Trophoblast cell (in vitro differentiated cells and primary cell): ENCODE data around the gene USO1.

Experiments
- DNase-seq, 2 donors: peaks; one replicate each; pipeline ENCODE4 v3.0.0-alpha.2; 2016
- H2AFZ ChIP-seq: 2 replicates; pipeline ENCODE4 v1.6.1; 2013; ENCODE audit warnings: low read length, moderate library complexity, mild to moderate bottlenecking; ENCODE audit not compliant: insufficient read depth, poor library complexity
- H2AK5ac ChIP-seq: 2 replicates; pipeline ENCODE4 v1.6.1; 2013; ENCODE audit warnings: mild to moderate bottlenecking, low read length
- H2BK120ac ChIP-seq: 2 replicates; pipeline ENCODE4 v1.6.1; 2013; ENCODE audit warnings: low read length, mild to moderate bottlenecking, moderate library complexity; ENCODE audit not compliant: insufficient read depth, poor library complexity
- H2BK12ac ChIP-seq: 2 replicates; pipeline ENCODE4 v1.6.1; 2013; ENCODE audit warnings: mild to moderate bottlenecking, low read length, moderate library complexity
- H2BK5ac ChIP-seq: 2 replicates; pipeline ENCODE4 v1.6.1; 2013; ENCODE audit warnings: low read length, low read depth, moderate library complexity, mild to moderate bottlenecking; ENCODE audit not compliant: poor library complexity
- H3K14ac ChIP-seq: 2 replicates; pipeline ENCODE4 v1.6.1; 2013; ENCODE audit warnings: mild to moderate bottlenecking, low read length
- H3K18ac ChIP-seq: 2 replicates; pipeline ENCODE4 v1.6.1; 2013; ENCODE audit warnings: mild to moderate bottlenecking, low read length
- H3K23ac ChIP-seq: 2 replicates; pipeline ENCODE4 v1.6.1; 2013; ENCODE audit warnings: low read length
- H3K27ac ChIP-seq: 2 replicates; pipeline ENCODE4 v1.5.1; 2013; ENCODE audit warnings: low read depth, mild to moderate bottlenecking, inconsistent platforms, low read length, moderate library complexity
- H3K27me3 ChIP-seq: 2 replicates; pipeline ENCODE4 v1.6.1; 2013; ENCODE audit warnings: inconsistent platforms, mild to moderate bottlenecking, low read length, moderate library complexity; ENCODE audit not compliant: insufficient read depth
- H3K36me3 ChIP-seq, 2 experiments: 1 replicate in 1 of 2; 2 replicates in 1 of 2; pipeline ENCODE4 v1.6.1; 2013; ENCODE audit warnings: low read length in 2 of 2, mild to moderate bottlenecking in 2 of 2, moderate library complexity in 1 of 2; ENCODE audit not compliant: insufficient read depth in 2 of 2, control insufficient read depth in 1 of 2
- H3K4ac ChIP-seq: 2 replicates; pipeline ENCODE4 v1.6.1; 2013; ENCODE audit warnings: low read depth, mild to moderate bottlenecking, low read length, moderate library complexity
- H3K4me1 ChIP-seq, 2 experiments: 1 replicate in 1 of 2; 2 replicates in 1 of 2; pipeline ENCODE4 v1.6.1; 2013; ENCODE audit warnings: low read length in 2 of 2, mild to moderate bottlenecking in 2 of 2, moderate library complexity in 1 of 2; ENCODE audit not compliant: insufficient read depth in 2 of 2, control insufficient read depth in 1 of 2
- H3K4me2 ChIP-seq: 2 replicates; pipeline ENCODE4 v1.6.1; 2013; ENCODE audit warnings: inconsistent platforms, mild to moderate bottlenecking, low read length, moderate library complexity
- H3K4me3 ChIP-seq: 2 replicates; pipeline ENCODE4 v1.5.1; 2013; ENCODE audit warnings: mild to moderate bottlenecking, low read depth, low read length, inconsistent platforms
- H3K79me1 ChIP-seq: one replicate; pipeline ENCODE4 v1.6.1; 2013; ENCODE audit warnings: low read length
- H3K79me2 ChIP-seq: 2 replicates; pipeline ENCODE4 v1.6.1; 2013; ENCODE audit warnings: low read length, mild to moderate bottlenecking; ENCODE audit not compliant: control insufficient read depth, insufficient read depth, poor library complexity
- H3K9ac ChIP-seq: 2 replicates; pipeline ENCODE4 v1.6.1; 2013; ENCODE audit warnings: mild to moderate bottlenecking, low read length
- H3K9me3 ChIP-seq: 2 replicates; pipeline ENCODE4 v1.6.1; 2013; ENCODE audit warnings: low read depth, mild to moderate bottlenecking, control low read depth, inconsistent platforms, low read length; ENCODE audit not compliant: insufficient read depth
- H4K12ac ChIP-seq: 2 replicates; pipeline ENCODE4 v1.6.1; 2013; ENCODE audit warnings: low read depth, mild to moderate bottlenecking, low read length, moderate library complexity
- H4K8ac ChIP-seq: 2 replicates; pipeline ENCODE4 v1.6.1; 2013; ENCODE audit warnings: low read depth, mild to moderate bottlenecking, low read length, moderate library complexity
- H4K91ac ChIP-seq: one replicate; pipeline ENCODE4 v1.6.1; 2013; ENCODE audit warnings: low read depth, mild to moderate bottlenecking, low read length, moderate library complexity
- WGBS: extraction: QIAGEN DNeasy Blood & Tissue Kit; methylation state at CpG from one replicate; pipeline ENCODE4 v1.1.7; 2013; ENCODE audit warnings: missing lambda C conversion rate; ENCODE audit not compliant: insufficient read length, insufficient coverage; ENCODE audit errors: extremely low coverage; 5-methylcytosine and 5-hydroxymethylcytosine counted together

USO1 gene

DNA sequence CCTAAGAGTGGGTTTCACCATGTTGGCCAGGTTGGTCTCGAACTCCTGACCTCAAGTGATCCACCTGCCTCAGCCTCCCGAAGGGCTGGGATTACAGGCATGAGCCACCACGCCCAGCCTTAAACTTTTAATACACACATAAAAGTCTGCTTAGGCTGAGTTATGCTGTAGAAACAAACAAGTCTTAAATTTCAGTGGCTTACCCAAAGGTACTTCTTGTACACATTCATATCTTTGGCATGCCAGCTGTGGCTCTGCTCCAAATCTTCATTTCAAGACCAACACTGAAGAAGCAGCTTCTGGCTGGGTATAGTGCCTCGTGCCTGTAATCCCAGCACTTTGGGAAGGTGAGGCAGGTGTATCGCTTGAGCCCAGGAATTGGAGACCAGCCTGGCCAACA, 97.6 kb downstream of the USO1 start:
- Histone ChIP-seq H2BK5ac (no peak overlapping the region), H3K27me3 (no peaks in the 10 kb centered on the region), H2AK5ac (no peak overlapping the region), H4K8ac (no peak overlapping the region), H3K14ac (no peak overlapping the region), H3K4me1 (no peaks in the 10 kb centered on the region), H2BK12ac (no peak overlapping the region), H3K4ac (no peak overlapping the region), H2AFZ (no peak overlapping the region), H3K4me3 (no peak overlapping the region), H3K4me2 (no peak overlapping the region), H3K23ac (no peak overlapping the region), H3K9ac (no peak overlapping the region), H3K79me1 (no peaks in the 10 kb centered on the region), H3K79me2 (no peaks in the 10 kb centered on the region), H2BK120ac (no peak overlapping the region), H3K18ac (no peak overlapping the region), H3K9me3 (no peaks in the 10 kb centered on the region), H4K12ac (no peak overlapping the region), H3K36me3 (no peaks in the 10 kb centered on the region), H4K91ac (no peak overlapping the region), H3K27ac (no peak overlapping the region)
- no peak for DNase-seq
- WGBS = no CpG with 5 or more reads among the region's 5 CpGs

- no peak overlapping the region for H2AK5ac ChIP-seq
- no CpG with 5 or more reads among the region's 5 CpGs for WGBS
- no peak overlapping the region for H3K27ac ChIP-seq
- no peak for DNase-seq
- no peak overlapping the region for H2AFZ ChIP-seq
- H3K9me3 ChIP-seq = no peaks in the 10 kb centered on the region
- H2BK12ac ChIP-seq = no peak overlapping the region
- H3K79me1 ChIP-seq = no peaks in the 10 kb centered on the region
- no peak overlapping the region for H3K4me2 ChIP-seq
- no peaks in the 10 kb centered on the region for H3K36me3 ChIP-seq
- no peak overlapping the region for H2BK120ac ChIP-seq
- H3K79me2 ChIP-seq = no peaks in the 10 kb centered on the region
- no peak overlapping the region for H4K12ac ChIP-seq
- no peak overlapping the region for H4K91ac ChIP-seq
- no peak overlapping the region for H3K9ac ChIP-seq
- no peak overlapping the region for H2BK5ac ChIP-seq
- no peak overlapping the region for H4K8ac ChIP-seq
- no peaks in the 10 kb centered on the region for H3K27me3 ChIP-seq
- no peak overlapping the region for H3K4ac ChIP-seq
- no peak overlapping the region for H3K4me3 ChIP-seq
- H3K18ac ChIP-seq = no peak overlapping the region
- no peak overlapping the region for H3K14ac ChIP-seq
- no peak overlapping the region for H3K23ac ChIP-seq
- no peaks in the 10 kb centered on the region for H3K4me1 ChIP-seq
These were observed 98.0 kb downstream of the USO1 start for GRCh38 chr4:75822416-75822815.

GRCh38 chr4:75823812-75824211, 99.4 kb downstream of the USO1 start:
- Histone ChIP-seq H2BK12ac (no peak overlapping the region), H4K8ac (no peak overlapping the region), H4K12ac (no peak overlapping the region), H3K9me3 (no peaks in the 10 kb centered on the region), H3K4ac (no peak overlapping the region), H2BK120ac (no peak overlapping the region), H3K9ac (no peak overlapping the region), H3K79me2 (no peaks in the 10 kb centered on the region), H3K18ac (no peak overlapping the region), H3K36me3 (no peaks in the 10 kb centered on the region), H3K27me3 (no peaks in the 10 kb centered on the region), H3K23ac (no peak overlapping the region), H3K27ac (no peak overlapping the region), H3K4me1 (no peaks in the 10 kb centered on the region), H4K91ac (no peak overlapping the region), H2AFZ (no peak overlapping the region), H3K79me1 (no peaks in the 10 kb centered on the region), H2AK5ac (no peak overlapping the region), H3K14ac (no peak overlapping the region), H3K4me2 (no peak overlapping the region), H2BK5ac (no peak overlapping the region), H3K4me3 (no peak overlapping the region)
- no CpG with 5 or more reads among the region's 2 CpGs for WGBS
- DNase-seq = no peak

DNA sequence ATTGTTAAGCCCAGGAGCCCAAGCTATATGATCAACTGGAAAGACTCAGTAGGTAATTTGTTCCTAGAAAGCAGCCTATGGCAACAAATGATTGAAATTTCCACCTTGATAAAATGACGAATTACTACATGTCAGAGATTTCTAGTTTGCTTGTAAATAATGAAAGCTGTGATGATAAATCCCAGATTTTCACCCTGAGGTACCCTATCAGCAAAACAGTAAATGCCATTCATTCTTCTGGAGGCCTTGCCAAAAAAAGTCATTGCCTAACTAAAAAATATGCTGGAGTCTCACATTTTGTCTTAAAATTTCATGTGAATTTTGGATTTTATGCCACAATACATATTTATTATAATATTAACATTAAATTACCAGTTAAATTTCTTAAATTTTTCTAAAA, 106.5 kb downstream of the USO1 start:
- Histone ChIP-seq H3K27me3 (no peaks in the 10 kb centered on the region), H3K4me1 (no peaks in the 10 kb centered on the region), H3K4me3 (no peak overlapping the region), H2BK120ac (no peak overlapping the region), H3K9me3 (no peaks in the 10 kb centered on the region), H2BK12ac (no peak overlapping the region), H3K79me1 (no peaks in the 10 kb centered on the region), H3K79me2 (no peaks in the 10 kb centered on the region), H4K12ac (no peak overlapping the region), H3K4me2 (no peak overlapping the region), H4K91ac (no peak overlapping the region), H4K8ac (no peak overlapping the region), H3K18ac (no peak overlapping the region), H2AFZ (no peak overlapping the region), H3K36me3 (no peaks in the 10 kb centered on the region), H3K23ac (no peak overlapping the region), H3K4ac (no peak overlapping the region), H3K27ac (no peak overlapping the region), H3K14ac (no peak overlapping the region), H3K9ac (no peak overlapping the region), H2BK5ac (no peak overlapping the region), H2AK5ac (no peak overlapping the region)
- no CpG with 5 or more reads among the region's 1 CpG for whole genome bisulfite sequencing
- peak in 1 of 2 donors; percentile 19 for DNase-seq
